ENCODE results near the gene FAM227A.

GRCh38 chr22:38696606-38697424 lies 40.6 kb upstream of the FAM227A start:
- TF ChIP-seq CTCF (IDR thresholded peaks at IDR 0.05), result no peak
- TF ChIP-seq POLR2A (IDR thresholded peaks at IDR 0.05), result no peak
